OCI-LY7 (cell line): ENCODE data around the gene CORO2A. TPM values are rescaled to one million over a fixed set of nuclear protein-coding genes. Genes with fewer than 3 reads are reported as not detected.

Source experiments
- BruUV-seq: library from RNA; stranded (reverse); fragments of 400-500 nt; replicated peaks from 2 replicates; lab custom pipeline; 2021; lab: Mats Ljungman, UMichigan
- CTCF ChIA-PET: fragments of 300-600 bp; sonication (Branson Sonifier 250); formaldehyde crosslinking; loops from one replicate; lab custom pipeline; 2022; ENCODE audit warnings: antibody characterized with exemption; ENCODE audit not compliant: unreplicated experiment; lab: Charles Lee
- POLR2A ChIA-PET: fragments of 300-600 bp; sonication (Branson Sonifier 250); formaldehyde crosslinking; loops from one replicate; lab custom pipeline; 2022; ENCODE audit warnings: antibody characterized with exemption; lab: Charles Lee
- DNase-seq: peaks from one replicate; pipeline ENCODE4 v3.0.0-alpha.2; 2015; ENCODE audit warnings: low spot score
- H2AFZ ChIP-seq: fragments of 200-600 bp; sonication (generic), shearing (Covaris generic); 2 replicates; pipeline ENCODE4 v1.6.1; 2014; ENCODE audit warnings: mild to moderate bottlenecking, antibody characterized with exemption, low read length, moderate library complexity
- H3K27ac ChIP-seq: fragments of 200-600 bp; sonication (generic); 2 replicates; pipeline ENCODE4 v1.5.1; 2014; ENCODE audit warnings: mixed run types, low read depth, mild to moderate bottlenecking, moderate library complexity, low read length, inconsistent platforms; ENCODE audit not compliant: poor library complexity, severe bottlenecking
- H3K36me3 ChIP-seq: fragments of 200-600 bp; sonication (generic); 2 replicates; pipeline ENCODE4 v1.6.1; 2014; ENCODE audit warnings: mild to moderate bottlenecking, antibody characterized with exemption, low read length, moderate library complexity, mixed read lengths; ENCODE audit not compliant: insufficient read depth
- H3K4me1 ChIP-seq: fragments of 200-600 bp; sonication (generic); 2 replicates; pipeline ENCODE4 v1.5.1; 2014; ENCODE audit warnings: mild to moderate bottlenecking, low read length; ENCODE audit not compliant: insufficient read depth, poor library complexity, severe bottlenecking
- H3K4me2 ChIP-seq: fragments of 200-600 bp; sonication (generic); 2 replicates; pipeline ENCODE4 v1.6.1; 2014; ENCODE audit warnings: mild to moderate bottlenecking, low read length
- H3K4me3 ChIP-seq: fragments of 200-600 bp; sonication (generic); 2 replicates; pipeline ENCODE4 v1.5.1; 2014; ENCODE audit warnings: mild to moderate bottlenecking, low read depth, low read length; ENCODE audit not compliant: poor library complexity, severe bottlenecking
- H3K79me2 ChIP-seq: fragments of 200-600 bp; sonication (generic); 2 replicates; pipeline ENCODE4 v1.6.1; 2016; ENCODE audit warnings: low read depth, mild to moderate bottlenecking, low read length, moderate library complexity, mixed read lengths; ENCODE audit not compliant: insufficient read depth
- H3K9me2 ChIP-seq: fragments of 200-600 bp; sonication (generic); 2 replicates; pipeline ENCODE4 v1.6.1; 2016; ENCODE audit warnings: mild to moderate bottlenecking, low read length, mixed read lengths; ENCODE audit not compliant: insufficient read depth
- H3K9me3 ChIP-seq: fragments of 200-600 bp; sonication (generic); 2 replicates; pipeline ENCODE4 v1.6.1; 2014; ENCODE audit warnings: mild to moderate bottlenecking, mixed run types, low read length, mixed read lengths
- H4K20me1 ChIP-seq: fragments of 200-600 bp; sonication (generic); 2 replicates; pipeline ENCODE4 v1.6.1; 2014; ENCODE audit warnings: mild to moderate bottlenecking, antibody characterized with exemption, low read length, moderate library complexity, mixed read lengths; ENCODE audit not compliant: insufficient read depth
- CTCF ChIP-seq: fragments of 200-600 bp; sonication (generic); conservative IDR thresholded peaks from 2 replicates; pipeline ENCODE4 v1.5.1; 2014; ENCODE audit warnings: mild to moderate bottlenecking, antibody characterized with exemption, low read length, moderate library complexity, mixed read lengths
- EZH2phosphoT487 ChIP-seq: fragments of 200-600 bp; sonication (generic); IDR thresholded peaks from 2 replicates; pipeline ENCODE4 v1.6.1; 2018; ENCODE audit warnings: low read depth, borderline replicate concordance, mild to moderate bottlenecking, mixed run types, antibody characterized with exemption, low read length, moderate library complexity, mixed read lengths
- intact Hi-C: fragments of 100-400 bp; cut with micrococcal nuclease; formaldehyde crosslinking; loops from one replicate; pipeline ENCODE4 v1.10.0; 2022; ENCODE audit not compliant: unreplicated experiment
- total RNA-seq, 2 experiments: library from RNA; depleted of rRNA in 1 of 2; stranded (reverse); fragments of >200 nt in 1 of 2; shearing (Covaris generic) in 1 of 2; gene quantifications; 2 replicates each; pipeline ENCODE4 v1.2.3, GENCODE V29; 2014 to 2022

The CORO2A gene
- total RNA-seq, 2 experiments from 2014 or later: 1.8 to 3.9 TPM

- H3K4me2 ChIP-seq: no peak overlapping the region
- no peak overlapping the region for H2AFZ ChIP-seq
- intact Hi-C loops: no loop called here
- no peaks in the 10 kb centered on the region for H4K20me1 ChIP-seq
- H3K9me3 ChIP-seq: no peaks in the 10 kb centered on the region
- no peak overlapping the region for H3K4me3 ChIP-seq
- TF ChIP-seq EZH2phosphoT487: no peak
- no peak for TF ChIP-seq CTCF
- no peak for DNase-seq
- ChIA-PET POLR2A (no interaction called here), CTCF (no interaction called here)
- BruUV-seq: no TSS peak
- no peaks in the 10 kb centered on the region for H3K9me2 ChIP-seq
- H3K27ac ChIP-seq: no peak overlapping the region
- H3K36me3 ChIP-seq: no peaks in the 10 kb centered on the region
- H3K79me2 ChIP-seq: no peaks in the 10 kb centered on the region
- peaks cover 4% of the 10 kb centered on the region for H3K4me1 ChIP-seq
Observed at GRCh38 chr9:98180996-98181395, 11.4 kb downstream of the CORO2A start.

- H3K4me1 ChIP-seq: peaks cover 4% of the 10 kb centered on the region
- no TSS peak for BruUV-seq
- H3K9me3 ChIP-seq: no peaks in the 10 kb centered on the region
- H3K27ac ChIP-seq: no peak overlapping the region
- POLR2A ChIA-PET: interaction anchor here (0.6 kb wide), 1 partner anchor 1305 kb away, joined by 3 read pairs; no protein-coding TSS in a partner anchor
- no peak overlapping the region for H3K4me3 ChIP-seq
- no peaks in the 10 kb centered on the region for H3K9me2 ChIP-seq
- TF ChIP-seq CTCF (no peak), EZH2phosphoT487 (no peak)
- no peaks in the 10 kb centered on the region for H3K36me3 ChIP-seq
- DNase-seq: no peak
- H2AFZ ChIP-seq: no peak overlapping the region
- intact Hi-C loops: no loop called here
- CTCF ChIA-PET: no interaction called here
- H4K20me1 ChIP-seq: no peaks in the 10 kb centered on the region
- no peaks in the 10 kb centered on the region for H3K79me2 ChIP-seq
- H3K4me2 ChIP-seq: no peak overlapping the region
Observed at GRCh38 chr9:98178874-98179850, 13.3 kb downstream of the CORO2A start.
